Endothelial cell of umbilical vein (primary cell): ENCODE data around the gene ZBTB17. TPM values are rescaled to one million over a fixed set of nuclear protein-coding genes. Genes with fewer than 3 reads are reported as not detected.

Experiments used
- BruUV-seq: library from RNA; stranded (reverse); fragments of 400-500 nt; replicated peaks from 2 replicates; lab custom pipeline; 2021; lab: Mats Ljungman, UMichigan
- CTCF ChIA-PET: fragments of 300-600, 350-600 bp; sonication (Branson Sonifier 250); formaldehyde crosslinking; loops from one replicate; lab custom pipeline; 2021; ENCODE audit warnings: antibody characterized with exemption, inconsistent platforms; lab: Charles Lee
- POLR2A ChIA-PET: fragments of 300-600, 350-600 bp; sonication (Branson Sonifier 250); formaldehyde crosslinking; loops from one replicate; lab custom pipeline; 2021; ENCODE audit warnings: antibody characterized with exemption, inconsistent platforms; lab: Charles Lee
- DNase-seq: peaks from one replicate; pipeline ENCODE4 v3.0.0-alpha.2; 2011; ENCODE audit warnings: low read depth, low spot score
- FAIRE-seq: peaks from 2 replicates; lab custom pipeline; 2011; peaks lifted over from hg19 to GRCh38; lab: Jason Lieb, UNC
- H2AFZ ChIP-seq: 2 replicates; pipeline ENCODE4 v1.6.0; 2012; ENCODE audit warnings: low read depth, low read length, control low read depth, inconsistent platforms
- H3K27ac ChIP-seq: 2 replicates; pipeline ENCODE4 v1.5.1; 2011; ENCODE audit warnings: low read depth, mild to moderate bottlenecking, control low read depth, low read length, moderate library complexity; ENCODE audit not compliant: insufficient read depth
- H3K27me3 ChIP-seq, 2 experiments: 2 replicates each; pipeline versions ENCODE4 v1.6.0 to v1.6.1; 2011; ENCODE audit warnings: low read length in 2 of 2, mixed read lengths in 1 of 2; ENCODE audit not compliant: control insufficient read depth in 2 of 2, insufficient read depth in 2 of 2
- H3K36me3 ChIP-seq, 2 experiments: 2 replicates in 1 of 2; 3 replicates in 1 of 2; pipeline ENCODE4 v1.5.1; 2011; ENCODE audit warnings: low read length in 2 of 2, mild to moderate bottlenecking in 1 of 2, moderate library complexity in 1 of 2; ENCODE audit not compliant: control insufficient read depth in 2 of 2, insufficient read depth in 2 of 2; ENCODE audit errors: extremely low read depth in 1 of 2
- H3K4me1 ChIP-seq: 3 replicates; pipeline ENCODE4 v1.5.1; 2011; ENCODE audit warnings: mild to moderate bottlenecking, low read length; ENCODE audit not compliant: control insufficient read depth, insufficient read depth; ENCODE audit errors: extremely low read depth
- H3K4me2 ChIP-seq: 2 replicates; pipeline ENCODE4 v1.6.1; 2011; ENCODE audit warnings: low read length, control low read depth, mixed read lengths; ENCODE audit not compliant: insufficient read depth
- H3K4me3 ChIP-seq, 3 experiments: fragments of 200-600 bp in 1 of 3; sonication (generic), shearing (Covaris generic) in 1 of 3; replicated peaks in 1 of 3; 2 replicates each; pipeline ENCODE4 v1.5.1; 2011 to 2016; ENCODE audit warnings: control low read depth in 3 of 3, low read length in 3 of 3, mild to moderate bottlenecking in 2 of 3, inconsistent platforms in 1 of 3, low read depth in 1 of 3, moderate library complexity in 1 of 3; ENCODE audit not compliant: insufficient read depth in 1 of 3
- H3K79me2 ChIP-seq: 2 replicates; pipeline ENCODE4 v1.6.0; 2012; ENCODE audit warnings: low read length, inconsistent platforms; ENCODE audit not compliant: control insufficient read depth, insufficient read depth
- H3K9ac ChIP-seq: replicated peaks from 2 replicates; pipeline ENCODE3; 2011; ENCODE audit warnings: low read length, control low read depth; ENCODE audit not compliant: insufficient read depth; ENCODE audit errors: extremely low read depth
- H3K9me1 ChIP-seq: replicated peaks from 3 replicates; pipeline ENCODE4 v1.6.0; 2011; ENCODE audit warnings: mild to moderate bottlenecking, low read length; ENCODE audit not compliant: control insufficient read depth, insufficient read depth; ENCODE audit errors: extremely low read depth
- H3K9me3 ChIP-seq: replicated peaks from 2 replicates; pipeline ENCODE4 v1.5.1; 2012; ENCODE audit warnings: low read length, inconsistent platforms; ENCODE audit not compliant: control insufficient read depth, insufficient read depth
- H4K20me1 ChIP-seq: replicated peaks from 2 replicates; pipeline ENCODE3; 2011; ENCODE audit warnings: mild to moderate bottlenecking, low read length; ENCODE audit not compliant: control insufficient read depth, insufficient read depth; ENCODE audit errors: extremely low read depth
- CTCF ChIP-seq, 2 donors: IDR thresholded peaks; 1 replicate in 1 of 2; 2 replicates in 1 of 2; pipeline ENCODE4 v1.5.1; 2011; ENCODE audit warnings: low read length in 2 of 2, mild to moderate bottlenecking in 2 of 2, moderate library complexity in 2 of 2, control low read depth in 1 of 2, inconsistent platforms in 1 of 2, low read depth in 1 of 2; ENCODE audit not compliant: insufficient read depth in 1 of 2; ENCODE audit errors: extremely low read depth in 1 of 2
- FOS ChIP-seq: IDR thresholded peaks from 2 replicates; pipeline ENCODE4 v1.6.1; 2011; ENCODE audit warnings: mild to moderate bottlenecking, low read length, moderate library complexity, borderline replicate concordance; ENCODE audit not compliant: insufficient read depth
- MAX ChIP-seq: IDR thresholded peaks from 2 replicates; pipeline ENCODE4 v1.6.1; 2011; ENCODE audit not compliant: insufficient read depth, insufficient read length
- MYC ChIP-seq: IDR thresholded peaks from one replicate; pipeline ENCODE4 v1.6.1; 2011; ENCODE audit warnings: mild to moderate bottlenecking, low read depth, low read length
- POLR2A ChIP-seq: IDR thresholded peaks from 2 replicates; pipeline ENCODE4 v1.6.1; 2012; ENCODE audit warnings: low read depth, mild to moderate bottlenecking, control low read depth, low read length
- dilution Hi-C: fragments of 300-500 bp; cut with MboI; formaldehyde crosslinking; loops from one replicate; pipeline ENCODE4 v1.15.0; 2019; ENCODE audit warnings: low sequenced_read_pairs; ENCODE audit not compliant: extremely low pct_ligation_motif_present
- intact Hi-C: fragments of 100-400 bp; cut with micrococcal nuclease; formaldehyde crosslinking; loops from one replicate; pipeline ENCODE4 v1.10.0; 2022
- polyA plus RNA-seq, 4 experiments: library from polyadenylated mRNA; depleted of rRNA in 3 of 4; stranded (reverse) in 3 of 4; unstranded in 1 of 4; fragments of >200 nt; gene quantifications; 2 replicates each; pipeline versions ENCODE4 v1.2.1 to v1.2.3, GENCODE V29; 2011 to 2012; ENCODE audit warnings: missing spikeins in 1 of 4
- total RNA-seq: library from RNA; stranded (reverse); gene quantifications from 2 replicates; pipeline ENCODE4 v1.2.3, GENCODE V29; 2021

The ZBTB17 gene
- total and polyA plus RNA-seq, 2 donors (not counting 3 experiments of a cell fraction or from before 2014, with no cell fraction given), result 43.9 to 72.7 TPM

GRCh38 chr1:15997637-15998280 is 21.9 kb upstream of the ZBTB17 start:
- Histone ChIP-seq H3K27ac (no peak overlapping the region), H2AFZ (no peak overlapping the region), H3K9ac (no peak overlapping the region), H3K9me1 (no peaks in the 10 kb centered on the region), H3K4me2 (no peak overlapping the region), H4K20me1 (no peaks in the 10 kb centered on the region), H3K79me2 (no peaks in the 10 kb centered on the region), H3K36me3 (no peaks in the 10 kb centered on the region), H3K4me3 (no peak overlapping the region), H3K27me3 (peaks cover 0 to 2% of the 10 kb centered on the region in 2 experiments), H3K9me3 (no peaks in the 10 kb centered on the region), H3K4me1 (no peaks in the 10 kb centered on the region)
- CTCF ChIA-PET, result interaction anchor here (0.9 to 2.6 kb wide), 6 partner anchors 10 to 206 kb away, joined by 3 to 18 read pairs (median 6); partner anchors contain the start of gene ZBTB17
- FAIRE-seq (no peak), DNase-seq (no peak)
- dilution Hi-C loops (no loop called here), intact Hi-C loops (no loop called here)
- TF ChIP-seq CTCF (IDR thresholded peaks at IDR 0.05; ENCODE audit: extremely low read depth in 1 of 2, insufficient read depth in 1 of 2, low read depth in 1 of 2, low read length in 2 of 2) (no peak), FOS (no peak), POLR2A (no peak), MAX (no peak), MYC (no peak)
- BruUV-seq, result no TSS peak
- POLR2A ChIA-PET, result no interaction called here
